ENCODE results near the gene RC3H2. TPM values are rescaled to one million over a fixed set of nuclear protein-coding genes. Genes with fewer than 3 reads are reported as not detected.

RC3H2 gene
- total RNA-seq, 3 donors from 2014 or later (not counting 1 experiment from before 2014, with no cell fraction given), result 74.0 to 78.8 (median 77.3) TPM

DNA sequence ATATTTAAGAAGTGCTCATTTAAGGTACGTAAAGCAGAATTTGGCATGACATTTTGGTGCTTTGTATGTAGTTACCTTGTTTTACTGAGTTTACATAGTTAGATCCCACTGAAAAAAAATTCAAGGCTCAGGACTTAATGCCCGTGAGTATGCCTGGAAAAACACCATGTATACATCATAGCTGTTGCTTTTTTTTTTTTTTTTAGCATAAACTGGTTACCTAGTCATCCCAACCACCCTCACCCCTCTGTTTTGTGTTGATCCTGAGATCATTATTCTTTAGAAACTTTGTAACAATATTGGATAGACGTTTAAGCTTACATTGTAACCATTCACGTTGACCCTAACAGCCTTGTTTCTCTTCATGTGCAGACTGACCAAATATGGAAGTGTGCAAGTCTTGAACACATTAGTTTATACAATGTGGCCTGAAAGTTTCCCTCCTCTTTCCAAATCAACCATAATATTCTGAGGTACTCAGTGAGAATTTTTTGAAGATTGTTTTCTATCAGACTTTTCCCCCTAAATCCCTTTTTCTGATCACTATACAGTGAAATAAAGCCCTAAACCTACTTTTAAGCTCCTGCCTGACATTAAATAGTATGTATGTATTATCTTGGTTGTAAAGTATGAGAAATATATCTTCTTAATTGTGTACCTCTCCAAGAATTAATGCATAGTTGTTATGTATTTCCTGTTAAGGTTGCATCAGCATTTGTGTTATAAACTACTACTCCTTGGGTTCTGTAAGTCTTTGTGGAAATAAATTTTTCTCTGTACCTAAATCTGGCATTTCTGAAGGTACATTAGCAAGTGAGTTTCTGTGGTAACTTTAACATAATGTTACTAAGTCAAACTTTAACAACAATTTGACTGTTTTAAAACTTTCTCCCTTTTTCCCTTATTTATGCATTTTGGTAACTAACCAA lies 40.1 kb upstream of the RC3H2 start:
- intact Hi-C loops (cut with micrococcal nuclease), result no loop called here

DNA sequence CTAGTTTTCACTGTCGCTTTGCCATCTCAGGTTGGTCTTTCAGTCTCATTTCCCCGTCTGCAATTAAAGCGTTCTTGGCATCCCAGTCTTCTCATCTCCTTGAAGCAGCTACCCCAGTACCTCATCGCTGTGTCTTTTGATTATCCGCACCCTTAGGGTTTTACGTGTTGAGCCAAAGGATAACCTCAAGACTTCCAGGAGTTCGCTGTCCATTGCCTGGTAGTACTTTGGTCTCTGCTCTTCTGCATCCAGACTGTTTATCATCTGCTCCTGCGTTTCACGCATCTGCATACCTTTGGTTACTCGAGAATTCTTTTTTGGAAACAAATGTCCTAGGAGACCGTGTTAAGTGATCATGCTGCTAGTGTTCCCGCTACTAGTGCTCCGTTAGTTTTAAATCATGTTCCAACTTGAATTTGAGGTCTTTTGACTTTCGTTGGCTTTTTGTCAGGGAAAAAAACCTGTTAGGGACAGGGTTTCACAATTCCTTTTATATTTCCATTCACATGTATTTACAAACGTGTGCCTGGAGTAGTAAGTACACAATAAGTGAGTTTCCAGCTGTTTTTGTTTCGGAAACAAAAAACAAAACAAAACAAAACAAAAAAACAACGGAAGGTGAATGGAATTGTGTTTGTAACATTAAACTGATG lies 36.5 kb upstream of the RC3H2 start:
- Histone ChIP-seq H3K4me1 (ENCODE audit: control insufficient read depth, insufficient read depth, low read length) (peaks cover 14% of the 10 kb centered on the region), H3K4me3 (ENCODE audit: low read length) (peak overlapping the region; percentile 82), H3K9me3 (ENCODE audit: control insufficient read depth, insufficient read depth, low read length) (no peaks in the 10 kb centered on the region), H3K27ac (ENCODE audit: low read length) (peak overlapping the region; percentile 80), H3K36me3 (ENCODE audit: control insufficient read depth, insufficient read depth, low read length) (peaks cover 5% of the 10 kb centered on the region), H3K27me3 (ENCODE audit: control insufficient read depth, insufficient read depth, low read length) (no peaks in the 10 kb centered on the region)
- no peaks in the 10 kb centered on the region for H3K36me3 Mint-ChIP-seq
- H3K9me3 Mint-ChIP-seq, result no peaks in the 10 kb centered on the region
- TF ChIP-seq, protein P1, sequence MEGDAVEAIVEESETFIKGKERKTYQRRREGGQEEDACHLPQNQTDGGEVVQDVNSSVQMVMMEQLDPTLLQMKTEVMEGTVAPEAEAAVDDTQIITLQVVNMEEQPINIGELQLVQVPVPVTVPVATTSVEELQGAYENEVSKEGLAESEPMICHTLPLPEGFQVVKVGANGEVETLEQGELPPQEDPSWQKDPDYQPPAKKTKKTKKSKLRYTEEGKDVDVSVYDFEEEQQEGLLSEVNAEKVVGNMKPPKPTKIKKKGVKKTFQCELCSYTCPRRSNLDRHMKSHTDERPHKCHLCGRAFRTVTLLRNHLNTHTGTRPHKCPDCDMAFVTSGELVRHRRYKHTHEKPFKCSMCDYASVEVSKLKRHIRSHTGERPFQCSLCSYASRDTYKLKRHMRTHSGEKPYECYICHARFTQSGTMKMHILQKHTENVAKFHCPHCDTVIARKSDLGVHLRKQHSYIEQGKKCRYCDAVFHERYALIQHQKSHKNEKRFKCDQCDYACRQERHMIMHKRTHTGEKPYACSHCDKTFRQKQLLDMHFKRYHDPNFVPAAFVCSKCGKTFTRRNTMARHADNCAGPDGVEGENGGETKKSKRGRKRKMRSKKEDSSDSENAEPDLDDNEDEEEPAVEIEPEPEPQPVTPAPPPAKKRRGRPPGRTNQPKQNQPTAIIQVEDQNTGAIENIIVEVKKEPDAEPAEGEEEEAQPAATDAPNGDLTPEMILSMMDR (IDR thresholded peaks at IDR 0.05), result no peak
- no peaks in the 10 kb centered on the region for H3K27me3 Mint-ChIP-seq (ENCODE audit: low read depth in 2 of 2)
- intact Hi-C loops (cut with micrococcal nuclease), result no loop called here
- H3K4me3 Mint-ChIP-seq, result peak overlapping the region; percentile 97
- peak overlapping the region; percentile 84 to 94 for H3K27ac Mint-ChIP-seq
- DNase-seq, result no peak
- WGBS (ENCODE audit: insufficient coverage), result 20% methylated on average over 15 of the region's 17 CpGs
- ATAC-seq, result no peak
- H3K4me1 Mint-ChIP-seq, result peaks cover 20 to 23% of the 10 kb centered on the region in 2 donors

More for the DNA sequence above, 40.1 kb upstream of the RC3H2 start:
- Mint-ChIP-seq H3K36me3 (no peaks in the 10 kb centered on the region), H3K9me3 (no peaks in the 10 kb centered on the region), H3K27me3 (ENCODE audit: low read depth in 2 of 2) (no peaks in the 10 kb centered on the region), H3K4me1 (peaks cover 32 to 41% of the 10 kb centered on the region in 2 donors), H3K4me3 (no peak overlapping the region), H3K27ac (no peak overlapping the region)
- WGBS (ENCODE audit: insufficient coverage), result 100% methylated on average over 3 of the region's 4 CpGs
- no peak overlapping the region for H3K27ac ChIP-seq (ENCODE audit: low read length)
- no peak for ATAC-seq
- no peaks in the 10 kb centered on the region for H3K27me3 ChIP-seq (ENCODE audit: control insufficient read depth, insufficient read depth, low read length)
- TF ChIP-seq, protein P1 (IDR thresholded peaks at IDR 0.05), result no peak
- H3K9me3 ChIP-seq (ENCODE audit: control insufficient read depth, insufficient read depth, low read length), result no peaks in the 10 kb centered on the region
- no peak for DNase-seq
- H3K4me1 ChIP-seq (ENCODE audit: control insufficient read depth, insufficient read depth, low read length), result peaks cover 14% of the 10 kb centered on the region
- no peaks in the 10 kb centered on the region for H3K36me3 ChIP-seq (ENCODE audit: control insufficient read depth, insufficient read depth, low read length)
- no peak overlapping the region for H3K4me3 ChIP-seq (ENCODE audit: low read length)

DNA sequence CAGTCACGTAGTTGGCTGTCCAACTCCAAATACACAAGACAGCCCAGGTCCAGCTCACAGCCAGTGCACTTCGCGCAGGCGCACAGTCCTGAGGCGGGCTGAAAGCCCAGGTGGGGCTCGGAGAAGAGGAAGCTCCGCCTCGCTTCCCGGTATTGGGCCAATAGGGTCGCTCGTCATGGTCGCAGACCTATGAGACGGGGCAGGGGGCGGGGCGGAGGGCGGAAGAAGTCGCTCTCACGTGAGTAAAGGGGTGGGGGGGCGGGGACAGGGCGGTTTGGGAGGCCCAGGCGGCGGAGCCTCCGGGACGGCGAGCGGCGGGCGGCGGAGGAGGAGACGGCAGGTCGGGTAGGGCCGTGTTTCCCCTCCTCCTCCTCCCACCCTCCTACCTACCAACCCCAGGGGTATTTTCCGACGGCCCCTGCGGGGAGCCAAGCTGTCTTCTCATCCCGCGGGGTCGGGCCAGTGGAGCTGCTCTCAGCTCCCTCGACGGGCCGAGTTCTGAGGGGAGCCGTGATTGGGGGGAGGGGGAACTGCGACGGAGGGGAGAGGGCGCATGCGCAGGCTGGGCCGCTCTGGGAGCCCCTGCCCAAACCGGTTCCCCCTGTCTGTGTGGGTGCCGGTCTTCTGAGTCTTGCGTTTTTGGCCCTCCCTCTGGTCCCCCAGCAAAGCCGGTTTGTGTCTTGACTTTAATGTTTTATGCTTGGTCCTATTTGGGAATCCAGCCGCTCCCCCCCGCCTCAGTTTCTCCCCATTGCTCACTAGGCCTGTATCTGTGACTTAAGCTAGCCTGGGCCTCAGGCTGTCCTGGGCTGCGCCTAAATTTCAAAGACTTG lies 35.8 kb upstream of the RC3H2 start, which contains the start of gene RABGAP1:
RABGAP1 (plus strand) TSS at position 272 of the 833 bp plus-strand sequence. CDS start 16,040 bp downstream, outside the sequence.
- intact Hi-C loops (cut with micrococcal nuclease), result loop anchor here (1.0 kb wide), 2 partner anchors 10 to 36 kb away; partner anchors contain the start of genes RC3H2 and ZBTB26
- Mint-ChIP-seq H3K36me3 (no peaks in the 10 kb centered on the region), H3K27ac (peak within 1 kb of the TSS; percentile 84 to 94), H3K4me1 (peaks cover 20 to 23% of the 10 kb centered on the region in 2 donors), H3K27me3 (ENCODE audit: low read depth in 2 of 2) (no peaks in the 10 kb centered on the region), H3K9me3 (no peaks in the 10 kb centered on the region), H3K4me3 (peak within 1 kb of the TSS; percentile 97)
- ATAC-seq (peak; percentile 98 to 100 (median 98)), DNase-seq (peak; percentile 95 to 99)
- H3K27ac ChIP-seq (ENCODE audit: low read length), result peak within 1 kb of the TSS; percentile 80
- no peaks in the 10 kb centered on the region for H3K27me3 ChIP-seq (ENCODE audit: control insufficient read depth, insufficient read depth, low read length)
- H3K36me3 ChIP-seq (ENCODE audit: control insufficient read depth, insufficient read depth, low read length), result peaks cover 10% of the 10 kb centered on the region
- under 1% methylated on average over 52 of the region's 54 CpGs for WGBS (ENCODE audit: insufficient coverage)
- no peaks in the 10 kb centered on the region for H3K9me3 ChIP-seq (ENCODE audit: control insufficient read depth, insufficient read depth, low read length)
- H3K4me1 ChIP-seq (ENCODE audit: control insufficient read depth, insufficient read depth, low read length), result peaks cover 14% of the 10 kb centered on the region
- peak within 1 kb of the TSS; percentile 82 for H3K4me3 ChIP-seq (ENCODE audit: low read length)
- TF ChIP-seq, protein P1 (IDR thresholded peaks at IDR 0.05), result no peak
